GM18498 (cell line): ENCODE measurements around the gene ANKRD63.
A peak's percentile ranks its signal among the peaks of the same experiment; 100 is the strongest.

Experiments used
- ATAC-seq: cut with Tn5 transposase; IDR thresholded peaks from one replicate; pipeline ENCODE4 v1.9.1; 2021; ENCODE audit warnings: mild to moderate bottlenecking, moderate library complexity; ENCODE audit not compliant: unreplicated experiment

Gene ANKRD63

GRCh38 chr15:40296561-40297230, 13.8 kb upstream of the ANKRD63 start:
- ATAC-seq = no peak

- no peak for ATAC-seq
Observed at GRCh38 chr15:40295877-40296560, 13.2 kb upstream of the ANKRD63 start.

- no peak for ATAC-seq
Observed at GRCh38 chr15:40295297-40295696, 12.4 kb upstream of the ANKRD63 start.

- ATAC-seq = no peak
Observed at GRCh38 chr15:40293905-40294895, 11.3 kb upstream of the ANKRD63 start.

- ATAC-seq = no peak
Observed at GRCh38 chr15:40293006-40293405, 10.1 kb upstream of the ANKRD63 start.

GRCh38 chr15:40292246-40292645, 9.4 kb upstream of the ANKRD63 start:
- ATAC-seq = no peak

- ATAC-seq = no peak
Observed at GRCh38 chr15:40290918-40291574, 8.2 kb upstream of the ANKRD63 start.

GRCh38 chr15:40290545-40290917, 7.7 kb upstream of the ANKRD63 start:
- ATAC-seq = no peak

- no peak for ATAC-seq
Observed at GRCh38 chr15:40289140-40289775, 6.4 kb upstream of the ANKRD63 start.

GRCh38 chr15:40287968-40288367, 5.1 kb upstream of the ANKRD63 start:
- ATAC-seq = no peak

- no peak for ATAC-seq
Observed at GRCh38 chr15:40287505-40287904, 4.6 kb upstream of the ANKRD63 start.

- no peak for ATAC-seq
Observed at GRCh38 chr15:40286794-40287193, 3.9 kb upstream of the ANKRD63 start.

GRCh38 chr15:40286061-40286532, 3.2 kb upstream of the ANKRD63 start:
- no peak for ATAC-seq

- ATAC-seq = no peak
Observed at GRCh38 chr15:40285554-40286011, 2.7 kb upstream of the ANKRD63 start.

GRCh38 chr15:40285151-40285550, 2.3 kb upstream of the ANKRD63 start:
- ATAC-seq = no peak

- no peak for ATAC-seq
Observed at GRCh38 chr15:40283615-40284300, 894 bp upstream of the ANKRD63 start.

- ATAC-seq = peak; percentile 44
Observed at GRCh38 chr15:40282147-40282868, 556 bp downstream of the ANKRD63 start.

GRCh38 chr15:40281801-40282146, 1.1 kb downstream of the ANKRD63 start:
- no peak for ATAC-seq
